Upper lobe of left lung (tissue), 4 donors: ENCODE data around the gene GRPEL1.

Experiments used
- POLR2AphosphoS5 ChIP-seq, 2 donors: sonication (generic); formaldehyde crosslinking; IDR thresholded peaks; one replicate each; pipeline ENCODE4 v1.5.1; 2017; ENCODE audit warnings: antibody characterized with exemption in 2 of 2
- TF ChIP-seq, protein P1 (sequence below), 6 experiments: fragments of 450-650 bp in 4 of 6; fragments of 200-600 bp in 2 of 6; sonication (generic) in 2 of 6; IDR thresholded peaks; one replicate each; pipeline ENCODE4 v1.5.1; 2016 to 2019; ENCODE audit warnings: antibody characterized with exemption in 6 of 6

DNA sequence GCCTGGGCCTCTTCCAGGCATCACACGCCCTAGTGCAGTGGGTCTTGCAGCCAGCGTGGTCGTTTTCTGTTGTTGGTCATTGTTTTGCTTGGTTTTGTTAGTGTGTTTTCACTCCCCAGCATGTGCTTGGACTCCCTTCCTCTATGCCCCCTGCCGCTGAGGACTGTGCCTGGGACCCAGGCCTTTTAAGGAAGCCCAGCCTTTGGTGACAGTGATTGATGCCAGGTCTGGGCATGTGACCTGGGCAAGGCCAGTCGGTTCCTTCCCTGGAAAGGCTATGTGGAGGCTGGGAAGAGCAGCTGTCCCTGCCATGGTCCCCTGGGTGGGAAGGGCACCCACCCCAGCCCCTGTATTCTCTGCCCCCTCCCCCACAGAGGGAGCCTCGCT, 8.8 kb upstream of the GRPEL1 start:
- TF ChIP-seq, protein P1, sequence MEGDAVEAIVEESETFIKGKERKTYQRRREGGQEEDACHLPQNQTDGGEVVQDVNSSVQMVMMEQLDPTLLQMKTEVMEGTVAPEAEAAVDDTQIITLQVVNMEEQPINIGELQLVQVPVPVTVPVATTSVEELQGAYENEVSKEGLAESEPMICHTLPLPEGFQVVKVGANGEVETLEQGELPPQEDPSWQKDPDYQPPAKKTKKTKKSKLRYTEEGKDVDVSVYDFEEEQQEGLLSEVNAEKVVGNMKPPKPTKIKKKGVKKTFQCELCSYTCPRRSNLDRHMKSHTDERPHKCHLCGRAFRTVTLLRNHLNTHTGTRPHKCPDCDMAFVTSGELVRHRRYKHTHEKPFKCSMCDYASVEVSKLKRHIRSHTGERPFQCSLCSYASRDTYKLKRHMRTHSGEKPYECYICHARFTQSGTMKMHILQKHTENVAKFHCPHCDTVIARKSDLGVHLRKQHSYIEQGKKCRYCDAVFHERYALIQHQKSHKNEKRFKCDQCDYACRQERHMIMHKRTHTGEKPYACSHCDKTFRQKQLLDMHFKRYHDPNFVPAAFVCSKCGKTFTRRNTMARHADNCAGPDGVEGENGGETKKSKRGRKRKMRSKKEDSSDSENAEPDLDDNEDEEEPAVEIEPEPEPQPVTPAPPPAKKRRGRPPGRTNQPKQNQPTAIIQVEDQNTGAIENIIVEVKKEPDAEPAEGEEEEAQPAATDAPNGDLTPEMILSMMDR (IDR thresholded peaks at IDR 0.05): no peak
- TF ChIP-seq POLR2AphosphoS5 (IDR thresholded peaks at IDR 0.05): no peak
